Activated CD8-positive, alpha-beta T cell treated with anti-CD3 and anti-CD28 coated beads for 36 hours (primary cell): ENCODE data around the gene CAMSAP2. TPM values are rescaled to one million over a fixed set of nuclear protein-coding genes. Genes with fewer than 3 reads are reported as not detected.

ENCODE experiments used
- ATAC-seq: fragments of 200-7000 bp; cut with Tn5 transposase; one replicate; pipeline ENCODE4 v1.10.0; 2021; ENCODE audit warnings: mild to moderate bottlenecking, moderate library complexity
- CTCF ChIA-PET: fragments of 350-600 bp; sonication (Branson Sonifier 250); formaldehyde crosslinking; loops from one replicate; lab custom pipeline; 2021; ENCODE audit warnings: antibody characterized with exemption; lab: Charles Lee
- POLR2A ChIA-PET: fragments of 350-600 bp; sonication (Branson Sonifier 250); formaldehyde crosslinking; loops from one replicate; lab custom pipeline; 2021; ENCODE audit warnings: antibody characterized with exemption; lab: Charles Lee
- DNase-seq: peaks from one replicate; pipeline ENCODE4 v3.0.0-alpha.2; 2020
- H3K27ac Mint-ChIP-seq: one replicate; pipeline ENCODE4 v1.8.0; 2021; ENCODE audit warnings: mild to moderate bottlenecking, mixed read lengths
- H3K27me3 Mint-ChIP-seq: one replicate; pipeline ENCODE4 v1.8.0; 2021; ENCODE audit warnings: mixed read lengths
- H3K36me3 Mint-ChIP-seq: one replicate; pipeline ENCODE4 v1.8.0; 2021; ENCODE audit warnings: low read depth, mixed read lengths
- H3K4me1 Mint-ChIP-seq: one replicate; pipeline ENCODE4 v1.8.0; 2021; ENCODE audit warnings: low read depth, mixed read lengths
- H3K4me3 Mint-ChIP-seq: one replicate; pipeline ENCODE4 v1.8.0; 2021; ENCODE audit warnings: mild to moderate bottlenecking, moderate library complexity, mixed read lengths
- H3K9me3 Mint-ChIP-seq: one replicate; pipeline ENCODE4 v1.8.0; 2021; ENCODE audit warnings: mixed read lengths
- CTCF ChIP-seq: fragments of 200-600 bp; IDR thresholded peaks from one replicate; pipeline ENCODE4 v1.8.0; 2022; ENCODE audit warnings: antibody characterized with exemption, mild to moderate bottlenecking
- intact Hi-C: fragments of 100-400 bp; cut with micrococcal nuclease; formaldehyde crosslinking; loops from one replicate; pipeline ENCODE4 v1.10.0; 2022
- total RNA-seq, 2 experiments: library from RNA; stranded (reverse); gene quantifications; one replicate each; pipeline ENCODE4 v1.2.3, GENCODE V29; 2021

The CAMSAP2 gene
- total RNA-seq, 2 experiments from 2014 or later, result 1.8 to 2.1 TPM

DNA sequence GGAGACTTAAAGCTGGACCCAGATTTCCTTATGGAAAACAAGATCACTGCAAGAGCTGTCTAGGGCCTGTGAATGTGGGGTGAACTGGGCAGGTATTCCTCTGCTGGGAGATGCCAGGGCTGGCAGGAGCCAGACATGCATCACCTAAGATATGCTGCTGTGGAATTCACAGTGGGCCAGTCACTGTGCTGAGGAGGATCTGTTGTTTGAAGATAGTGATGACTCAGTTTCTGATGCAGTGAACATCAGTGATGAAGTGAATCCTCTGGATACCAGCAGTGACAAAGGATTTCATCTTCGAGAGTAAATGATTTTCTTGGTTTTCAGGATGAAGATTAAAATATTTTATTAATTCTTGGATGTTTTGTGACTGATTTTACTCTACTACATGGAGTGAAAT lies 29.9 kb upstream of the CAMSAP2 start:
- DNase-seq (no peak), ATAC-seq (no peak)
- H3K4me1 Mint-ChIP-seq, result no peaks in the 10 kb centered on the region
- intact Hi-C loops, result no loop called here
- H3K27me3 Mint-ChIP-seq, result no peaks in the 10 kb centered on the region
- no peaks in the 10 kb centered on the region for H3K9me3 Mint-ChIP-seq
- H3K36me3 Mint-ChIP-seq, result no peaks in the 10 kb centered on the region
- no peak overlapping the region for H3K4me3 Mint-ChIP-seq
- ChIA-PET POLR2A (no interaction called here), CTCF (no interaction called here)
- H3K27ac Mint-ChIP-seq, result no peak overlapping the region
- TF ChIP-seq CTCF, result no peak

DNA sequence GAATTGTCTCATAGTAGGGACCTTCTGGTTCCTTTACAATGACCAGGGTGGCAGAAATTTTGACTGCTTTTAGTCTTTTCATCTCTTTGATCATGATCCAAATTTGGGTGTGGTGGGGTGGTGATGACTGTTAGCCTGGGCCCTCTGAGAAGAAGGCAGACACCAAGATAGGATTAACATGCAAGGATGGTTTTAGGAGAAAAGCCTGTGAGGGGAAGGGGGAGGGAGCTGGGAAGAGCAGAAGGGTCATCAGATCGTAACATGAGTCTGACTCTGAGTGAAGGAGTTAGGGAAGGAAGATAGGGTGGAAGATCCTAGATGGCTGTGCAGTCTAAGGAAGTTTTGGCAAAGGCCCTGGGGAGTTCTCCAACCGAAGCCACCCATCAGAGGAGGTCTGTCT lies 28.5 kb upstream of the CAMSAP2 start:
- H3K27ac Mint-ChIP-seq, result no peak overlapping the region
- H3K27me3 Mint-ChIP-seq, result peaks cover 2% of the 10 kb centered on the region
- intact Hi-C loops, result no loop called here
- DNase-seq, result no peak
- ChIA-PET POLR2A (no interaction called here), CTCF (no interaction called here)
- H3K9me3 Mint-ChIP-seq, result no peaks in the 10 kb centered on the region
- no peak overlapping the region for H3K4me3 Mint-ChIP-seq
- no peaks in the 10 kb centered on the region for H3K36me3 Mint-ChIP-seq
- no peaks in the 10 kb centered on the region for H3K4me1 Mint-ChIP-seq
- ATAC-seq, result no peak
- TF ChIP-seq CTCF, result no peak

DNA sequence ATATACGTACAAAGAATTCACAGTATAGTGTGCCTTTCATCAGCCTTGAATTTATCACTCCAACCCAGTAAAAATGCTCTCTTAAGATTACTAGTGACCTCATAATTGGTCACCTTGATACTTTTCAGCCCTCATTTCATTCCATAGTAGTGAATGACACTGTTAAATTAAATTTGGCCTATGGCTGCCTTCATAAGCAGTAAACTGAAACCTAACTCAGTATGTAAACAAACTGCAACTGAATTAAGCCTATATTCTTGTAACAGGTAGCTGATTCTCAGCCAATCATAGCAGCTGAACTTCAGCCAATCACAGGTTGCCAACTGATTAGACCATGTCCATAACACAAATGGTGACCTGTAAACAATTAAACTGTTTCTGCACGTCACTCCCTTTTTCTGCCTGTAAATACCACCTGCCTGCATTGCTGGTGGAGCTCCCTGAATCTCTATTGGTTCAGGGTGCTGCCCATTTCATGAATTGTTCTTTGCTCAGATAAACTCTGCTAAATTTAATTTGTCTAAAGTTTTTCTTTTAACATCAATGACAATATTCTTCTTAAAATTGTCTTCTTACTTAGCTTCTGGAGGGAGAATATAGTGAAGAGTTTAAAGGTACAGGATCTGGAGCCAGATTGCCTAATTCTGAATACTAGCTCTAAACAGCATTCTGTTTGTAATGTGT lies 24.0 kb upstream of the CAMSAP2 start:
- ChIA-PET CTCF (no interaction called here), POLR2A (no interaction called here)
- peaks cover 8% of the 10 kb centered on the region for H3K27me3 Mint-ChIP-seq
- H3K27ac Mint-ChIP-seq, result no peak overlapping the region
- no peak for TF ChIP-seq CTCF
- no peaks in the 10 kb centered on the region for H3K4me1 Mint-ChIP-seq
- intact Hi-C loops, result no loop called here
- H3K9me3 Mint-ChIP-seq, result no peaks in the 10 kb centered on the region
- no peaks in the 10 kb centered on the region for H3K36me3 Mint-ChIP-seq
- DNase-seq (no peak), ATAC-seq (no peak)
- no peak overlapping the region for H3K4me3 Mint-ChIP-seq

- no peak for TF ChIP-seq CTCF
- Mint-ChIP-seq H3K4me1 (no peaks in the 10 kb centered on the region), H3K4me3 (no peak overlapping the region), H3K27ac (no peak overlapping the region), H3K27me3 (peaks cover 14% of the 10 kb centered on the region), H3K9me3 (no peaks in the 10 kb centered on the region), H3K36me3 (no peaks in the 10 kb centered on the region)
- CTCF ChIA-PET, result no interaction called here
- DNase-seq (no peak), ATAC-seq (no peak)
- intact Hi-C loops, result no loop called here
- POLR2A ChIA-PET, result no interaction called here
Observed at GRCh38 chr1:200720199-200720598, 18.5 kb upstream of the CAMSAP2 start.

GRCh38 chr1:200724064-200724463 lies 14.6 kb upstream of the CAMSAP2 start:
- Mint-ChIP-seq H3K36me3 (no peaks in the 10 kb centered on the region), H3K4me3 (no peak overlapping the region), H3K4me1 (no peaks in the 10 kb centered on the region), H3K27me3 (peaks cover 8% of the 10 kb centered on the region), H3K9me3 (no peaks in the 10 kb centered on the region), H3K27ac (no peak overlapping the region)
- intact Hi-C loops, result no loop called here
- ChIA-PET POLR2A (no interaction called here), CTCF (no interaction called here)
- ATAC-seq (no peak), DNase-seq (no peak)
- no peak for TF ChIP-seq CTCF
